ENCODE data around the gene PHETA1.

The PHETA1 gene

DNA sequence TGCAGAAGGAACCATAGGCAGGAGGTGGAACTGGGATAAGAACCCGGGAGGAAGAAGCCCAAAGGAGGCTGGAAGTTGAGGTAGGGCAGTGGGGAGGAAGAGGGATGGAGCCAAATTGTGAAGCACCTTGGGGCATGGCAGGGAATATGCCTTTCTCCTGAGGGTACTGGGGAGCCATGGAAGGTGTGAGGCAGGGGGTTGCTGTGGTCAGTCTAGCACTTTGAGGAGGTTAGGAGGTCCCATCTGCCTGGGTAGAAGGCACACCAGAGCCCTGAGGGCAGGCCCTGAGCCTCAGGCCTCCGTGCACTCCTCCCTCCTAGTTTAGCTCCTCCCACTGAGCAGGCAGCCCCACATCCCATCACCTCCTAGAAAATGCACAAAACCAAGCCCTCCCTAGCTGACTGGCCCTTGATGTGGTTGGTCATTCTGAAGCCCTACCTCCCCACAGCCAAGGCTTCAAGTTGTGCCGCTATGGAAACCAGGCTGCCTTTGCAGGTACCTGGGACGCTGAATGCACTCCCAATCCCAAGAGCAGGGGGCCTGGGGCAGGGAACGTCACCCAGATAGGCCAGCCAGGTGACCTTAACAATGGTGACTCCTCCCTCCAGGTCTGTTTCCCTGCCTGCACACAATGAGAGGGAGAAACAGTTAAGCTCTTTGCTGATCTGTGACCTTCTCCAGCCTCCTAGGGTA lies 15.1 kb downstream of the PHETA1 start:
- H3K9me3 ChIP-seq = no peaks in the 10 kb centered on the region
- no peak for DNase-seq
- H3K4me3 ChIP-seq (ENCODE audit: low read depth, low read length) = no peak overlapping the region
- TF ChIP-seq, protein P1, sequence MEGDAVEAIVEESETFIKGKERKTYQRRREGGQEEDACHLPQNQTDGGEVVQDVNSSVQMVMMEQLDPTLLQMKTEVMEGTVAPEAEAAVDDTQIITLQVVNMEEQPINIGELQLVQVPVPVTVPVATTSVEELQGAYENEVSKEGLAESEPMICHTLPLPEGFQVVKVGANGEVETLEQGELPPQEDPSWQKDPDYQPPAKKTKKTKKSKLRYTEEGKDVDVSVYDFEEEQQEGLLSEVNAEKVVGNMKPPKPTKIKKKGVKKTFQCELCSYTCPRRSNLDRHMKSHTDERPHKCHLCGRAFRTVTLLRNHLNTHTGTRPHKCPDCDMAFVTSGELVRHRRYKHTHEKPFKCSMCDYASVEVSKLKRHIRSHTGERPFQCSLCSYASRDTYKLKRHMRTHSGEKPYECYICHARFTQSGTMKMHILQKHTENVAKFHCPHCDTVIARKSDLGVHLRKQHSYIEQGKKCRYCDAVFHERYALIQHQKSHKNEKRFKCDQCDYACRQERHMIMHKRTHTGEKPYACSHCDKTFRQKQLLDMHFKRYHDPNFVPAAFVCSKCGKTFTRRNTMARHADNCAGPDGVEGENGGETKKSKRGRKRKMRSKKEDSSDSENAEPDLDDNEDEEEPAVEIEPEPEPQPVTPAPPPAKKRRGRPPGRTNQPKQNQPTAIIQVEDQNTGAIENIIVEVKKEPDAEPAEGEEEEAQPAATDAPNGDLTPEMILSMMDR (IDR thresholded peaks at IDR 0.05; ENCODE audit: low read depth, low read length) = no peak
- no peaks in the 10 kb centered on the region for H3K4me1 ChIP-seq
- no peaks in the 10 kb centered on the region for H3K27me3 ChIP-seq
- H3K36me3 ChIP-seq = no peaks in the 10 kb centered on the region

DNA sequence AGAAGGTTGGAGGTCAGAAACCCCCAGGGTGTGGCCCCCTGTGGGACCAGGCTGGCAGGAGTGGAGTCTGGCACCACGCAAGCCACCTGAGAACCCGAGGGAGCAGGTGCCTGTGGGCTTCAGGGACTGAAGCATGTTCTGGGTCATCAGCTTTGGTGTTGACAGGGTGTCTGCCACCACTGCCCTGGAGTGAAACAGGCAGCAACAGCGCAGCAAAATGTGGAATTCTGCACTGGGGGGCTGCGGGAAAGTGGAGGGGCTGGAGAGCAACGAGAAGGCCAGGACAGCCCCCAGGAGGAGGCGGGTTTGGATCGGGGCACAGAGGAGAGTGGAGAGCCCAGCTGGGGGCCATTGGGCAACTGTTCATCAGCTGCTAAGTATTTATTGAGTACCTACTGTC lies 15.9 kb downstream of the PHETA1 start:
- H3K9me3 ChIP-seq = no peaks in the 10 kb centered on the region; the same call in 1 of the 2 replicates
- no peaks in the 10 kb centered on the region for H3K36me3 ChIP-seq
- no peaks in the 10 kb centered on the region for H3K27me3 ChIP-seq
- no peak for DNase-seq
- H3K4me1 ChIP-seq = no peaks in the 10 kb centered on the region
- TF ChIP-seq, protein P1 (IDR thresholded peaks at IDR 0.05; ENCODE audit: low read depth, low read length) = no peak
- H3K4me3 ChIP-seq (ENCODE audit: low read depth, low read length) = no peak overlapping the region

- no peak for DNase-seq
- TF ChIP-seq, protein P1 (IDR thresholded peaks at IDR 0.05; ENCODE audit: low read depth, low read length) = no peak
Observed at GRCh38 chr12:111352296-111352993, 16.4 kb downstream of the PHETA1 start.

DNA sequence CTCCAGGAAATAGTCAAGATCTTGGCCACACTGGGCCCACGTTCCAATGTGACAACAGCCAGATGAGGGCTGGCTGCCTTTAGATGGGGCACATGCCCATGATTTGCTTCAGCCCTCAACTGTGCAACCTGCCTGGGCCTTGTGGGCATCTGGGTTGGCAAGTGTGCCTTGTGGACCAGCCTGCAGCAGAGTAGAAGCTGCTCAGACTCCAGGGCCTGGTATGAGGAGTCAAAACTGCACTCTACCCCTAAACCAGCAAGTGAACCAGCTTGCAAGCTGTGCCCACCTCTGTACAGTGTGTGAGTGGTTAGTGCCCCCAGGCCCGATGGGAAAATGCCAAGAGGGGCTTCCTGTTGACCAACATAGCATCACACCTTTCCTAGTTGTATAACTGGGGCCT lies 17.9 kb downstream of the PHETA1 start:
- no peaks in the 10 kb centered on the region for H3K27me3 ChIP-seq
- no peaks in the 10 kb centered on the region for H3K36me3 ChIP-seq
- H3K9me3 ChIP-seq = no peaks in the 10 kb centered on the region; the same call in 1 of the 2 replicates
- TF ChIP-seq, protein P1 (IDR thresholded peaks at IDR 0.05; ENCODE audit: low read depth, low read length) = no peak
- H3K4me1 ChIP-seq = no peaks in the 10 kb centered on the region
- no peak for DNase-seq
- no peak overlapping the region for H3K4me3 ChIP-seq (ENCODE audit: low read depth, low read length)

More at GRCh38 chr12:111352296-111352993, 16.4 kb downstream of the PHETA1 start:
- Histone ChIP-seq H3K36me3 (no peaks in the 10 kb centered on the region), H3K4me3 (ENCODE audit: low read depth, low read length) (no peak overlapping the region), H3K4me1 (no peaks in the 10 kb centered on the region), H3K27me3 (no peaks in the 10 kb centered on the region), H3K9me3 (no peaks in the 10 kb centered on the region; the same call in 1 of the 2 replicates)

DNA sequence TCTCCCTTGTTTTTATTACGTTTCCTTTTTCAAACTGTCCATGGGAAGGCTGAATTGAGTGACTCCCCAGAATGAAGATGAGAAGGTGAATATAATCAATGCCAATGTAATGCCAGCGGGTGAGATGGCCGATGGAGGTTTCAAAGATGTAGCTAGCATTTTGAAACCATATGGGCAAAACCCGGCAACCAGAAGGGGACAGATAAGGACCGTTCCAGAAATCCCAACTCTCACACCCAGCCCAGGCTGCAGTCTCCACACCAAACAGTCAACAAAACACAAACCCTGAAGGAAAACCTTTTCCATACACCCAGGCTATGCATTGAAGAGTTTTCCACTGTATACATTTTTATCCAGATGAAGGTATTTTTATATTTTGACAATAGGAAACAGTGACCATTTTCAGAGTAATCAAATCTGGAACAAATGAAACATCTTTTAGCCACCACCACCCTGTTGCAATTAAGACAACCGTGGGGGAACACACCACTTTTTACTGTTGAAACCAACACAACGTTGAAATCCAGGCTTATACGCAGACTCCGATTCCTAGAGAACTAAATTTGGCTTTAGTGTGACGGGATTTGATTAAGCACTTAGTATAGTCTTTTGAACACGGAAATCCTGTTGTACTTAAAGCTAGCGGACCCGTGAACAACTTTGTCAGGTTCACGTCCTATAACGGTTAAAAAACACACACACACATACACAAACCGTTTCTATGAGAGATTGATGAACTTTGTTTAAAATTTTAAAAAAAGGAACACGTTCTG lies 19.0 kb downstream of the PHETA1 start:
- no peaks in the 10 kb centered on the region for H3K4me1 ChIP-seq
- H3K36me3 ChIP-seq = no peaks in the 10 kb centered on the region
- DNase-seq = no peak
- no peaks in the 10 kb centered on the region for H3K27me3 ChIP-seq
- H3K9me3 ChIP-seq = no peaks in the 10 kb centered on the region; the same call in 1 of the 2 replicates
- TF ChIP-seq, protein P1 (IDR thresholded peaks at IDR 0.05; ENCODE audit: low read depth, low read length) = no peak
- H3K4me3 ChIP-seq (ENCODE audit: low read depth, low read length) = no peak overlapping the region
